ENCODE data around the gene TTC23. TPM values are rescaled to one million over a fixed set of nuclear protein-coding genes. Genes with fewer than 3 reads are reported as not detected.

Gene TTC23
- total and polyA plus RNA-seq, 9 of the 15 experiments (the other 6 are each of a cell fraction or from before 2014, with no cell fraction given): 0.41 to 4.5 (median 2.5) TPM

GRCh38 chr15:99143655-99144610 is 105.4 kb downstream of the TTC23 start (continued):
- TF ChIP-seq, protein P1, sequence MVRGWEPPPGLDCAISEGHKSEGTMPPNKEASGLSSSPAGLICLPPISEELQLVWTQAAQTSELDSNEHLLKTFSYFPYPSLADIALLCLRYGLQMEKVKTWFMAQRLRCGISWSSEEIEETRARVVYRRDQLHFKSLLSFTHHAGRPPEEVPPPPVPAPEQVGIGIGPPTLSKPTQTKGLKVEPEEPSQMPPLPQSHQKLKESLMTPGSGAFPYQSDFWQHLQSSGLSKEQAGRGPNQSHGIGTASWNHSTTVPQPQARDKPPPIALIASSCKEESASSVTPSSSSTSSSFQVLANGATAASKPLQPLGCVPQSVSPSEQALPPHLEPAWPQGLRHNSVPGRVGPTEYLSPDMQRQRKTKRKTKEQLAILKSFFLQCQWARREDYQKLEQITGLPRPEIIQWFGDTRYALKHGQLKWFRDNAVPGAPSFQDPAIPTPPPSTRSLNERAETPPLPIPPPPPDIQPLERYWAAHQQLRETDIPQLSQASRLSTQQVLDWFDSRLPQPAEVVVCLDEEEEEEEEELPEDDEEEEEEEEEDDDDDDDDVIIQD (CRISPR knock-in tag; IDR thresholded peaks at IDR 0.05): no peak
- no peak for TF ChIP-seq MGA (IDR thresholded peaks at IDR 0.05)
- TF ChIP-seq E2F8 (IDR thresholded peaks at IDR 0.05; ENCODE audit: low read depth, partially characterized antibody): no peak

All from K562 (cell line).